ENCODE results near the gene UTP14C. TPM values are rescaled to one million over a fixed set of nuclear protein-coding genes. Genes with fewer than 3 reads are reported as not detected.

Gene UTP14C
- total and polyA plus RNA-seq, 2 donors (not counting 3 experiments of a cell fraction or from before 2014, with no cell fraction given): 4.1 to 10.9 TPM

GRCh38 chr13:52020191-52020590, 4.3 kb upstream of the UTP14C start:
- intact Hi-C loops (cut with micrococcal nuclease): no loop called here
- DNase-seq (ENCODE audit: low read depth, low spot score) (no peak), FAIRE-seq (no peak)
- dilution Hi-C loops (cut with MboI; ENCODE audit: extremely low pct_ligation_motif_present, low sequenced_read_pairs): no loop called here
- Histone ChIP-seq H3K4me2 (ENCODE audit: insufficient read depth, low read length) (no peak overlapping the region), H3K27ac (ENCODE audit: insufficient read depth, low read depth, low read length) (no peak overlapping the region), H3K4me3 (replicated peaks in 1 of 3; ENCODE audit: insufficient read depth in 1 of 3, low read depth in 1 of 3, low read length in 3 of 3) (no peak overlapping the region), H3K36me3 (ENCODE audit: control insufficient read depth in 2 of 2, extremely low read depth in 1 of 2, insufficient read depth in 2 of 2, low read length in 2 of 2) (peaks cover 8 to 9% of the 10 kb centered on the region in 2 experiments), H3K4me1 (ENCODE audit: control insufficient read depth, extremely low read depth, insufficient read depth, low read length) (no peaks in the 10 kb centered on the region), H3K9me3 (replicated peaks; ENCODE audit: control insufficient read depth, insufficient read depth, low read length) (no peaks in the 10 kb centered on the region), H3K79me2 (ENCODE audit: control insufficient read depth, insufficient read depth, low read length) (peaks cover 11% of the 10 kb centered on the region), H2AFZ (ENCODE audit: low read depth, low read length) (no peak overlapping the region), H4K20me1 (replicated peaks; ENCODE audit: control insufficient read depth, extremely low read depth, insufficient read depth, low read length) (no peaks in the 10 kb centered on the region), H3K9ac (replicated peaks; ENCODE audit: extremely low read depth, insufficient read depth, low read length) (no peak overlapping the region), H3K27me3 (ENCODE audit: control insufficient read depth in 2 of 2, insufficient read depth in 2 of 2, low read length in 2 of 2) (no peaks in the 10 kb centered on the region), H3K9me1 (replicated peaks; ENCODE audit: control insufficient read depth, extremely low read depth, insufficient read depth, low read length) (no peaks in the 10 kb centered on the region)
- CTCF ChIA-PET: no interaction called here
- TF ChIP-seq MYC (IDR thresholded peaks at IDR 0.05; ENCODE audit: low read depth, low read length): no peak
- no peak for TF ChIP-seq JUN (IDR thresholded peaks at IDR 0.05; ENCODE audit: borderline replicate concordance, insufficient read depth, insufficient read length, low read depth)
- no peak for TF ChIP-seq EZH2 (IDR thresholded peaks at IDR 0.05; ENCODE audit: borderline replicate concordance, low read depth, low read length, severe bottlenecking)
- no peak for TF ChIP-seq POLR2AphosphoS5 (IDR thresholded peaks at IDR 0.05; ENCODE audit: insufficient read depth, low read depth, low read length)
- no peak for TF ChIP-seq FOS (IDR thresholded peaks at IDR 0.05; ENCODE audit: borderline replicate concordance, insufficient read depth, low read length)
- no peak for TF ChIP-seq MAX (IDR thresholded peaks at IDR 0.05; ENCODE audit: insufficient read depth, insufficient read length)
- TF ChIP-seq GATA2 (IDR thresholded peaks at IDR 0.05; ENCODE audit: insufficient read depth, insufficient read length, low read depth, low read length): no peak
- no peak for TF ChIP-seq POLR2A (IDR thresholded peaks at IDR 0.05; ENCODE audit: low read depth, low read length)
- no peak for TF ChIP-seq CTCF (IDR thresholded peaks at IDR 0.05; ENCODE audit: extremely low read depth in 1 of 2, insufficient read depth in 1 of 2, low read depth in 1 of 2, low read length in 2 of 2)
- POLR2A ChIA-PET: no interaction called here
- BruUV-seq (replicated peaks): no TSS peak

Data from endothelial cell of umbilical vein (primary cell).